Stimulated activated CD8-positive, alpha-beta memory T cell treated with anti-CD3 and anti-CD28 coated beads, Interleukin-12 subunit alpha, Interleukin-12 subunit beta, amount 100 ng/mL, for 4 hours (primary cell): ENCODE data around the gene SPATS1.
A peak's percentile ranks its signal among the peaks of the same experiment; 100 is the strongest.

Experiments
- DNase-seq: peaks from one replicate; pipeline ENCODE4 v3.0.0-alpha.2; 2020; ENCODE audit warnings: low read depth

The SPATS1 gene, protein sequence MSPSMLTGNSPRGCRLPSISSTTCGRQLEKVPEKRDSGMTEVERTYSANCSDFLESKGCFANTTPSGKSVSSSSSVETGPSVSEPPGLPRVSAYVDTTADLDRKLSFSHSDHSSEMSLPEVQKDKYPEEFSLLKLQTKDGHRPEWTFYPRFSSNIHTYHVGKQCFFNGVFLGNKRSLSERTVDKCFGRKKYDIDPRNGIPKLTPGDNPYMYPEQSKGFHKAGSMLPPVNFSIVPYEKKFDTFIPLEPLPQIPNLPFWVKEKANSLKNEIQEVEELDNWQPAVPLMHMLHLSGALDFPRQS

DNA sequence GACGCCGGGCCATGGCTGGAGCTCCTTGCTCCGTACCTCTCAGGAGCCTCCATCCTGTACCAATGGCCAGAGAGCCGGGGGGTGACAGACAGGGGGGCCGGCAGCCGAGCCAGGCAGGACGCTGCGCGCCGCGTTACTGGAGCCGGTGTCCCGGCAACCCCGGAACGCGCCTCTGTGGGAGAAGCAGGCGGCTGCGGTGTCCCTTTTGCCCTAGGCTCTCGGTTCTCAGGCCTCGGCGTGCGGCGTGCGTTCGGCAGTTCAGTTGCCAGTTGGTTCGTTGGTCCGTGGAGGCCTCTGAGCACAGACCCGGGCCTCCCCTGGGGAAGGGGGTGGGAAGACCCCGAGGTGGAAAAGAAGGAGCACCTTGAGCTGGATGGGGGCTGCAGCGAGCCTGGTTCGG lies at the start of gene SPATS1:
Gene SPATS1 (plus strand): TSS at position 162 of the 400 bp plus-strand sequence. CDS start 446 bp downstream, outside the sequence.
- no peak for DNase-seq

DNA sequence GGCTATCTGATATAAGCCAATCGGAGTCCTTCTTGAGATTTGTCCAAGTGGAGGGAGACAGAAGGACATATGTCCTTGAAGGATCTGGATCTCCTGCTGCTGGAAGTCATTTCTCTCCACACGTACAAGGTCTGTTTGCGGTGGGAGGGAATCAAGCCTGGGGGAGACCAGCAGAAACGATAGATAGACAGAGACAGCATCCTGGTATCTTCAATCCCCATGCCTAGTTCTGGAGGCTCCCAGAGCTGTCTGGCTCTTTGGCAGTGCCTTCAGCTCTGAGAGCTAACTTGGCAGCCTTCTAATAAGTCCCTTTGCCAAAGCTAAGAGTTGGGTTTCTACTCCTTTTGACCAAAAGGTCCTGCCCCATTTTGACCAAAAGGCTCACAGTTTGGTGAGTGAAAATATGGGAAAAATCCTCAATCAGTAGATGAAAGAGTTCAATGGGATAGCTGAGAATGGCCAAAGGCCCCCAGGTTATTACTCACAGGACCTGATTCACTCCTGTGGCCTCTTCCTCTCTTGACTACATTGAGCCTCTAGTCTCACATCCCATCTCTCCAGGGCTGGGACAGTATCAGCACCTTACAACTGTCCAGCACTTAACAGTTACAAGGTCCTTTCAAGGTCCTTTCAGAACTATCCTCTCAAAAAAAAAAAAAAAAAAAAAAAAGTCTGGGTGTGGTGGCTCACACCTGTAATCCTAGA lies 49.6 kb upstream of the SPATS1 start:
- DNase-seq, result no peak

DNA sequence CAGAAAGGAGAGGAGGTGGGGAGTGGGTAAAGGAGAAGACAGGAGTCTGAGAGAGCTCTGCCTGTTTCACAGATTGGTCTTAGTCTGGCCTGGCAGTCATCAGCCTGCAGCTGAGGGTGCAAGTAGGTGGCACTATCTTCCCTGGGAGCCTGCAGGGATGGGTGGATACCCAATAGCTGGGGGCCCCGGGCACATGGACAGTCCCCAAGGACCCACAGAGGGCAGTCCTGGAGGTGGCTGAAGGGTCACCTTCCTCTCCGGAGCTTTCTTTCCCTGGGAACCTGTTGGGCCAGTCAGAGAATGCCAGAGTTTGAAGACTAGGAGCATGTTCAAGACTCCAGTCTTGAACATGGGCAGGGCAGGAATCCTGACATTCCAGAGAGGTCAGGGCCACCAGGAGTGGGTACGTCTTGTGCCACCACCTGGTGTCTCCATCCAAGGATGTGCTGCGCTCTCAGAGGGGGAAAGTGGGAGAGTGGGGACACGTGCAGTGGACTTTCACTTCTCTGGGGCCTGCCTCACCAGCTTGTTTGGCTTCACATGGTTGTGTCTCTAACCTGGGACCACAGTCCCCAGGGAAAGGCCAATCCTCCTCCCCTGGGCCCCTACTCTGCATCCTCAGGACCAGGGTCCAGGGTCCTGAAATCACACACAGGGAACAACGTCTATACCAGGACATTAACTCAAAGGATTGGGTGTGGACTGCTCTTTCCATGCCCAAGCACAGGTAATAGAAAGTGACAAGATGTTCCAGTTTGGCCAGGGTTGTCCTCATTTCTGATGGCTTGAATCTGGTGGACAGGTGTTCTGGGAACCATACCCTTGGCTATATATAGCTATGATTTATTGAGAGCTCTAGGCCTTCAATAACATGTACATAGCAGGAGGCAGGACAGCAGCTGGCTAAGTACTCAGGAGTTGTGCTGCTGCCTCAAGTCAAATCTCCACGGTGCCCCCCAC lies 47.3 kb upstream of the SPATS1 start:
- DNase-seq, result no peak

GRCh38 chr6:44297063-44298038 lies 45.1 kb upstream of the SPATS1 start:
- no peak for DNase-seq

GRCh38 chr6:44298055-44298803 lies 44.2 kb upstream of the SPATS1 start:
- DNase-seq, result no peak

- DNase-seq, result no peak
Measured at GRCh38 chr6:44298864-44299263, 43.6 kb upstream of the SPATS1 start.

GRCh38 chr6:44300292-44300823 lies 42.1 kb upstream of the SPATS1 start:
- DNase-seq, result no peak

- DNase-seq, result no peak
Measured at GRCh38 chr6:44301106-44301505, 41.3 kb upstream of the SPATS1 start.

DNA sequence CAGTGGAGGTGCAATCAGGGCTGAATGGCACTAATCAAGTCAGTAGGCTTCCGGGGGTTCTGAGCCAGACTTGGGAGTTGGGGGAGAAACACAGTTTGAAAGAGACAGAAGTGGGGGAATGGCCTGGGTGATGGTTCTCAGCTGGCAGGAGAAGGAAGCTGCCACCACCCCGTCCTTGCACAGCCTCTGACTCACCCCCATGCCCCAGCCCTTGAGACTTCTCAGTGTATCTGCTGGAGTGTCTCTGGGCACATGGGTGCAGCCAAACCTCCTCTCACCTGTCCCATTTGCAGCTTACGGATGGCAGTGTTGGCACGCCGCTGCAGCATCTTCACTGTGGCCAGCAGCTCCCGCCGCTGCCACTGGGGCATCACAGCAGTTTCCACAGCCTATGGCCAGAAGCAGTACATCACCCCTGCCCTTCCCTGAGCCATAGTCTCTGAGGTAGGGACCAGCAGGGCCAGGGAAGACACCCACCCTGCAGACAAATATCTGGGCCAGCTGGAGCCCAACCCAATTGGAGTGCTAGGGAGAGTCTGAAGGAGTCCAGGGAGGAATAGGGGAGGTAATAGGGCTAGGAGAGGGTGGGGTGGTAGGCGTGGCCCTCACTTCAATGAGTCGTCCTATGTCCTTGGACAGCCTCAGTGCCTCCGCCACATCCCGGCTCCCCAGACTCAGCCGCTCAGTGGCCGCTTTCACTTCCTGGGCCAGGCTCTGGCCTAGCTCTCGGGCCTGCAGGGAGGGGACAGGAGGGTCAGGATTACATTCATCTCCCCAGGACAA lies 40.5 kb upstream of the SPATS1 start:
- DNase-seq, result no peak

DNA sequence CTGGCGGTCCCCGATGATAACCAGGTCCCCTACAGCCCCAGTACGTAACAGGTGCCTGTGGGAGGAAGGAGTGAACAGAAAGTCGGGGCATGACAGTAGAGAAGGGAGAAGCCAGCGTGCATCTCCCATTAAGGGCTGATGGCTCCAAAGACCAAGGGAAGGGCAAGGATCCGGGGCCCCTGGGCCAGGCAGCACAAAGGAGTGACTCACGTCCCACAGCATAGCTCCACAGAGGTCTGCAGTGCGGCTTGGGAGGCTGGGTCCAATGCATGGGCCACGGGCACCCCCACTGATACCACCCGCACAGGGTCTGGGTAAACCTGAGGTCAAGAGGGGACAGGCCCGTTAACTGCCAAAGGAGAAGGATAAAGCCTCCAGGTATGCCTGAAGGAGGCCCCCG lies 39.6 kb upstream of the SPATS1 start:
- DNase-seq, result no peak

DNA sequence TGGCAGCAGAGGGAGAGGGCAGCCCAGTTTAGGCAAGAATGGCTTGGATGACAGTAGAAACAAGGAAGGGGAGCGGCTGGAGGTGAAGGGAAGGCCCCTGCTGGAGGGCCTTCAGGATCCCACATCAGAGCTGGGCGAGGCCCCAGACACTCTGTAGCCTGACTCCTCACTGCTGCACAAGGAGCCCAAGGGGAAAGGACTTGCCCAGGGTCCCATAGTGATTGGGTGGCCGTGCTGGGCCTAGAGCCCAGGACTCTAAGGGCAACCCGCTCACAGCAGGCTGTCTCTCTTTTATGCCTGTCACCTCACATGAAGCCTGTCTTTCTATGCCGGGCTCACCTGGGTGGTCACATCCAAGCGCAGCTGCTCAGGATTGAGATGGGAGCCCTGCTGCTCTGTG lies 38.6 kb upstream of the SPATS1 start:
- DNase-seq, result no peak

- peak; percentile 17 for DNase-seq
Measured at GRCh38 chr6:44304282-44305199, 37.9 kb upstream of the SPATS1 start.

GRCh38 chr6:44305200-44305725 lies 37.2 kb upstream of the SPATS1 start:
- no peak for DNase-seq

- no peak for DNase-seq
Measured at GRCh38 chr6:44306710-44307109, 35.7 kb upstream of the SPATS1 start.

- DNase-seq, result no peak
Measured at GRCh38 chr6:44307217-44307616, 35.2 kb upstream of the SPATS1 start.

- DNase-seq, result no peak
Measured at GRCh38 chr6:44309092-44309491, 33.4 kb upstream of the SPATS1 start.

DNA sequence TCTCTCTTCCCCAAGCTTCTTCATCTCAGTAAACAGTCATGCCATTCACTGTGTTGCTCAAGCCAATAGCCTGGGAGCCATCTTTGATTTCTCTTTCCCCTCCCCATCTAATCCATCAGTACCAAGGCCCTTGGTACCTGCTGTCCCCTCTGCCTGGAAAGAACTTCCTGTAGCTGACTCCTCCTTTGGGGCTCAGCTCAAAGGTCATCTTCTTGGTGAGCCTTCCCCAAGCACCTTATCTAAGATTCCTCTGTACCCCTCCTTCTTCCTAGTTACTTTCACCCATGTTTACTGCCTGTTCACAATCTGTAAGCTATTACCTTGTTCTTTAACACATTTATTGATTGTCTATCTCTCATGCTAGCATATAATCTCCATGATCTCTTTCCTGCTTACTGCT lies 32.8 kb upstream of the SPATS1 start:
- DNase-seq, result no peak

DNA sequence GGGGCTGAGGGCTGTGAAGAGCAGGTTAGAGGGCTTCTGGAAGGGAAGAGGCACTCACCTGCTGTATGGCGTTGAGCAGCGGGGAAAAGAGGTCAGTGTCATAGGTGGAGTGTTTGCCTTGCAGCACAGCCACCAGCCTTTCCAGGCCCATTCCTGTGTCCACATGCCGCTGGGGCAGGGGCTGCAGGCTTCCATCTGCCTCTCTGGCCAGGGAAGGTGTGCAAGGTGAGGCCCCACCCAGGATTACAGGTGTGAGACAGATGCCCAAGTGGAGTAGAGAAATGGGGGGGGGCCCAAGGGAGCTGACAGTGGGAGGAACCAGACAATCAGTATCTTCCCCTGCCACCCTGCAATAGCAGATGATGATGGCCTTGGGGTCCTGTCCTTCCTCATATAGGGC lies 32.2 kb upstream of the SPATS1 start:
- DNase-seq, result no peak
